GM18909 (cell line): ENCODE results near the gene RIPOR2.

Experiments
- ATAC-seq: cut with Tn5 transposase; IDR thresholded peaks from one replicate; pipeline ENCODE4 v1.9.1; 2021; ENCODE audit warnings: mild to moderate bottlenecking; ENCODE audit not compliant: unreplicated experiment, poor library complexity

RIPOR2 gene

DNA sequence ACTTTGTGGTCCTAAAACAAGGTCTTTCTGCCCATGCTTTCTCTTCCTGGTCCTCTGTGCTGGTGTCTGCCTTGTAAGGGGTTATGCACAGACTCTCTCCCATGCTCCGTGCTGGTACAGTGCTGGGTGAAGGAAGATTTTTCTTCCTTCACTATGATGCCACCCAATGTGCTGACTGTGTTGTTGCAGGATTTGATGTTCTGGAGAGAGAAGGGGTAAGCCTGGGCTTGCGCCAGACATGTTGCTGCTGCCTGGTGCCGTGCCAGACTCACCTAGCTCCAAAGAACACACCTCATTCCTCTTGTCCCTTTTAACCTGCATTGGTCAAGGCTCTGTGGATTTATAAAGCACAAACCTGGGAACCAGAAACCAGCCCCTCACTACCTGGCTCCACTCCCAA, 108.6 kb downstream of the RIPOR2 start:
- no peak for ATAC-seq

DNA sequence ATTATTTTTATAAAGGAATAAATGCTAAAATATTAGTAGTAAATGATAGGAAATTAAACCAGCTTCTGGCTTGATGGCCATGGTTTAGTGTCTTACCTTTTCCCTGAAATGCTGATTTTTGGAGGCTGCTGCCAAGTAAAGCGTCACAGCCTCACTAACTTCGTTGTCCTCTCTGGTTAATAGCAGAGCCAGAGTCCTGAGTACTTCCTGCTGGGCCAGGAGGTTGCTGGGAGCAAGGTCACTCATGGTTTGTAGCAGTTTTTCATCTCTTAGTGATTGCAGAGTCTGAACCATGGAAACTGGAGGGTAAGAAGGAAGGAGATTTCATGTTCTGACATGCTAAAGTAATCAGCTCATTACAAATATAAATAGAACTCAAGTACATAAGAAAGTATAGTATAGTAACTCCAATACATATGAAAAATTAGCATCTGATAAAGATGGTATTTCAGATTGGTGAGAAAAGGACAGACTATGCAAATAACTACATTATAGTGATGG, 110.6 kb downstream of the RIPOR2 start:
- ATAC-seq = no peak

DNA sequence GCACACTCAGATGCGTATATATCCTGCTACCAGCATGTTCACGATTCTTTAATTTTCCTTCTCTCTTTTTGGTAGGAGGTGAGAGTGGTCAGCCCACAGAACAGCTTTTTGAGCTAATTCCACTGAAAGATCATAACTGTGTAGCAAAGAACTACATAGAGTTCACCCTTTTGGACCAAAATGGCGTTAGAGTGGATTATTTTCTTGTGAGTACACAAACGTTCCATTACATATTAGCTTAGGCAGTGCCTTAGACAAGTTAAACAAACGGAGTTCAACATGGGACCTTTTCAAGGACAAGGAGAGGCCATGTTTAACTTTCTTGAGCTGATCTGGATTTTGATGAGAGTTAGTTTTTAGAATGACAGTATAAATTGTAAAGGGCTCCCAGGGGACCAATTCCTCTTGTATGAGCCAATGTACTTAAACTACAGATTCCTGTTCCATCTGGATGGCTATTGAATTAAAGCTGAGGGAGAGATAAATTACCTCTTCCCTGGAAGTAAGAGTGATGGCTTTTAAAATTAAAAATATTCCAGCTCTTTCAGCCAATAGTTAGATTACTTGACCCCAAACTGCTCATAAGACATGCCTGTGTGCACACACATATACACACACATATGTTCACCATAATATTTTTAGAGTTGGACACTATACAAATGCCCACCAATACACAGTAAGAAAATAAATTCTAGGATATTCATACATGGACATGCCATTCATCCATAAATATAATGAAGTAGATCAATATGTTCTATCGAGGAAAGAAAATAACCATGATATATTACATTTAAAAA, 111.4 kb downstream of the RIPOR2 start:
- no peak for ATAC-seq

DNA sequence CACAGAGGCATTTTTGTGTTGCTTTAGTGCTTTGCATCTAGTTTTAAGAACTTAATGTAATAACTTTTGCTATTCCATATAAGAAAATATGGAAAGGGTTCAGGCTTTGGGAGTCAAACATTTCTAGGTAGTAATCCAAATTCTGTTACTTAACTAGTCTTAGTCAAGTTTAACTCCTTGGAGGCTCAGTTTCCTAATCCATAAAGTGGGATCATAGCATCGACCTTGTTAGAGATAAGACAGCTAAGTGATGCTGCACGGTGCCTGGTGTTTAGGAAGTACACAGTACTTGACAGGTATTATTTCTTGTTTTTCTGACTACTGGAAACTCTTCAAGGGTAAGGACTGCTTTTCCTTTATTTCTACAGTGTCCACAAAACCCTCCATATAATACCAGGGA, 112.6 kb downstream of the RIPOR2 start:
- no peak for ATAC-seq

DNA sequence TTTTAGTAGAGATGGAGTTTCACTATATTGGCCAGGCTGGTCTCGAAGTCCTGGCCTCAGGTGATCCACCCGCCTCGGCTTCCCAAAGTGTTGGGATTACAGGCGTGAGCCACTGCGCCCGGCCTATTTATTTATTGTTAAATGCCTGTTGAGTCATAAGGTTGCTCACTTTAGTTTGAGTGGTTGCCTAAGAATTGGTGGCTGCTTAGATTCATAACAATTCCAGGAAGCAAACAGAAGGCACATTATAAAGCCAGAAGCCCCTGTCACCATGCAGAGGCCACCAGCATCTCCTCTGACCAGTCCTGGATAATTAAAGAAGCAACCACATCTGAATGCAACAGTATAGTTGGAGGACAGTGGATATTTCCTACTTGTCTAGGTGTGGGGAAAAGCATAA, 113.1 kb downstream of the RIPOR2 start:
- ATAC-seq = no peak

DNA sequence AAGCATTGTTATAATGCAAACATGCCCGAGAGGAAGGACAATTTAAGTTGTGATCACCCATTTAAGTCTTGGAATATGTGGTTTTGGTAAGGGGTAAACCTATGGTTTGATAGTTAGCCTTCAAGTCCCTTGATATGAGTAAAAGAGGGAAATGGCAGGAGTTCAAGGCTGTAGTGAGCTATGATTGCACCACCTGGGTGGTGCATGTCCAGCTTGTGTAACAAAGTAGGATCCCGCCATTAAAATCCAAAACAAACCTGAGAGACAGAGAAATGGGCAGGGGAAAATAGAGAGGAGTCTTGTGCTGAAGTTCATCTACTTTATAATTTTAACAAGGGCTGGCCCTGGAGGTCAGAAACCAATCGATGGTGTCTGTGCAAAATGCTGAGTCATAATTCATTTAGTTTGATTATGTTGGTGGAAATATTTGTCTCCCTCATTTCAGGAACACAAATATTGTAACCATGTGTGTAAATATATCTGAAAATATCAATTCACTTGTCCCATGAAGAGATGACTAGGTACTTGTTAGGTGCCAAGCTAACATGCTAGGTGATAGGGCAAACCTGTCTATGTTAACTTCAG, 113.8 kb downstream of the RIPOR2 start:
- ATAC-seq = no peak

DNA sequence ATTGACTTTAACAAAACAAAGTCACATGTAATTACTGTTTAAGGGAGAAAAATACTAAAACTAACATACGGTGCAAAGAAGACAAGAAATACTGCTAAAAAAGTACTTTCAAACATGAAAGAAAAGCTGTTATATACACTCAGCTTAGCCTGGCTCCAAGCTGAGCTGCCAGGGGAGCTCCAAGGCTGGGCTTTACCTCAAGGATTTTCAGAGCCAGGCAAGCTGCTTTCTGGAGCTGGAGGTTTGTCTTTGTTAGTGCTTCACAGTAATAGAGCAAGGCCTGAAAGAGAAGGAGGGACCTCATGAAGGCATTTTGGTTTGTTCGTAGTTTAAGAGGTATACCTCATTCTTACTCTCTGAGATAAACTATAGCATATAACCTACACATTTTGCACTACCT, 117.4 kb downstream of the RIPOR2 start:
- ATAC-seq = no peak

DNA sequence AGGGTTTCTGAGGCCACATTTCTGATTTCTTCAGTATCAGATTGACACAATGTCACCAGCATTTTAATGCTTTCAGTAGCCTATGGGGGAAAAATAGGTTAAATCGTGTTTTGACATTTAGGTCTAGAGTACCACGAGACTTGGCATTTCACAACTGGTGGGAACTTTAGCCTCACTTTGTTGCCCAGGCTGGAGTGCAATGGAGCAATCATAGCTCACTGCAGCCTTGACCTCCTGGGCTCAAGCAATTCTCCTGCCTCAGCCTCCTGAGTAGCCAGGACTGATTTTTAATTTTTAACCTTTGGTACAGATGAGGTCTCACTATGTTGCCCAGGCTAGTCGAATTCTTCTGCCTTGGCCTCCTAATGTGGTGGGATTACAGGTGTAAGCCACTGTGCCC, 126.0 kb downstream of the RIPOR2 start:
- no peak for ATAC-seq

DNA sequence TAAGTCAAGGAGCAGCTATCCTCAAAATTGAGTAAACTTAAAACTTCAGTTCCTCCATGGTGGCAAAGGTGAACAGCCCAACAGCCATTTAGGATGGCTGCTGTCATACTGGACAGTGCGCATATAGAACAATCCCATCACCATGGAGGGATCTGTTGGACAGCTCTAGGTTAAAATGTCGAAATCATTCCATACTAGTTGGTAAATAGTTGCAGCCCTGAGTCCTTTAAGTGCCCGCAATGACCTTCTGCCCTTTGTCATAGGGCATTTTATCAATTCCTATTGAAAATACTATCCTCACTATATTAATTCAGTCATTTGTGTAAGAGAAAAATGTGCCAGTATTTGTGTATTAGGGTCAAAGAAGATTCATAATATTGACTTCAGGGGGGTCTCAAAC, 128.2 kb downstream of the RIPOR2 start:
- no peak for ATAC-seq

DNA sequence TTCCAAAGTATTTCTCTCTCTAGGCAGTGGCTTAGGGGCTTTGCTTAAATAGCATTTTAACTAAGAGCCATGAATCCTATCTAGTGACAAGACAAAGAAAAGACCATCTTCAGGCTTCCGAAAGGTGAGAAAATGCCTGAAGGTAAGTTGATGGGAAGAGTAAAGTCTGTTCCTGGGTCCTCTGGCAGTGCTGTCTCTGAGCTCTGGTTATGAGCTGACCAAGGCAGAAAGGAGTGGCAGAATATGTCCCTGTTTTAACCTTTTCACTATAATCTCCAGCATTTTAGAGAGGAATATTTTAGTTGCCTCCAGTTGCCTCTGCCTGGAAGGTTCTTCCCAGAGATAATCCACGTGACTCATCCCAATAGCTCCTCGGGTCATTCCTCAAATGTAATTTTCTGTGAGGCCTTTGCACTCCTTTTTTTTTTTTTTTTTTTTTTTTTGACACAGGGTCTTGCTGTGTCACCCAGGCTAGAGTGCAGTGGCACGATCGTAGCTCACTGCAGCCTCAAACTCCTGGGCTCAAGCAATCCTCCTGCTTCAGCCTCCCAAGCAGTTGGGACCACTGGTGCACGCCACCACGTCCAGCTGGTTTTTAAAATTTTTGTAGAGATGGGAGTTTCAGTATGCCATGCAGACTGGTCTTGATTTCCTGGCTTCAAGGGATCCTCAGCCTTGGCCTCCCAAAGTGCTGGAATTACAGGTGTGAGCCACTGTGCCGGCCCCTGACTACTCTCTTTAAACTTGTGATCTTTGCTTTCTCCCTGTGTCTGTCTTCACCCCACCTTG, 133.3 kb downstream of the RIPOR2 start:
- no peak for ATAC-seq

DNA sequence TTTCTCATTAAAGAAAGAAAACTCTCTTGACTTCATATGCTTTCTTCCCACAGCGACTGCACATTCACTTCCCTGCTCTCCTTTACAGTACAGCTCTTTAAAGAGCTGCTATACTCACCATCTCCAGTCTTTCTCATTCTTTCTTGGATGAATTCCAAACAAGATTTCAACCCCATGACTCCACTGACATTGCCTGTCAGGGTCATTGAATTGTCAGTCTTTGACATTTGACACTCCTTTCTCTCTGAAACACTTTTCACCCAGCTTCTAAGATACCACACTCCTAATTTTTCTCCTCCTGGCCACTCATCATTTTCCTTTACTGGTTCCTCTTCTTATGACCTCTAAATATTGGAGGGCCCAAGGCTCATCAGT, 136.2 kb downstream of the RIPOR2 start:
- no peak for ATAC-seq

DNA sequence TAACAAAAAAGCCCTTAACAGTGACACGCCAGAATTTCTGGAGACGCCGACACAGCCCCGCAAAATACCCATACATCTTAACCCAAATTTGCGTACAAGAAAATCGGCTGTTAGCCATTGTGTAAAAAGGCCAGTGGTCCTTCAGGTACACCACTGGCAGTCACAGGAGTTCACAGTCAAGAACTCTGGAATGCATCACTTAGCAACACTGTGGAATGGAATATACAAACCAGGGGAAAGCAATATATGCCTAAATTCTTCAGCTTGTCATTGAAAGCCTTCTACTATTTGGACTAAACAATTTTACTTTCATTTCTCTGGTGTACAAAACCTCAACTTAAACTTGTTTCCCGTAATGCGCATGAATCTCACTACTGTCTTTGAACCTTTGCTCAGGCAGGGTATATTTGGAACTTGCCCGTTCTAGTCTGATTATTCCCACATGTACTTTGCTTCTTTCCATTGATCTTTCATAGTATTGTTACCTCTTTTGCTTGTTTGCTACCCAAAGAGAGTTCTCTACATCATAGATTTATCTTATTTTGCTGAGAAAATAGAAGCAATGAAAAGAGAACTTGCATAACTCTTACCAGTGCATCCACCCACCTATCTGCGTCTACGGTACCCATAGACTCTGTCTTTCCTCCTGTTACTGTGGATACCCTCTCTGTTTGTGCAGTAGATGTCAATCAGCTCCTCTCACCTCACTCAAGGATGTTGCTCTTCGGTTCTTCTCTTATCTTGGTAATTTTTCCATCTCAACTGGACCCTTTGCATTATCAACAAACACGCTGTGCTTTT, 136.8 kb downstream of the RIPOR2 start, which contains the start of gene ARMH2:
Gene ARMH2 (minus strand): TSS at position 178 of the 801 bp plus-strand sequence. CDS start 60 bp downstream, at position 118.
- ATAC-seq = no peak

DNA sequence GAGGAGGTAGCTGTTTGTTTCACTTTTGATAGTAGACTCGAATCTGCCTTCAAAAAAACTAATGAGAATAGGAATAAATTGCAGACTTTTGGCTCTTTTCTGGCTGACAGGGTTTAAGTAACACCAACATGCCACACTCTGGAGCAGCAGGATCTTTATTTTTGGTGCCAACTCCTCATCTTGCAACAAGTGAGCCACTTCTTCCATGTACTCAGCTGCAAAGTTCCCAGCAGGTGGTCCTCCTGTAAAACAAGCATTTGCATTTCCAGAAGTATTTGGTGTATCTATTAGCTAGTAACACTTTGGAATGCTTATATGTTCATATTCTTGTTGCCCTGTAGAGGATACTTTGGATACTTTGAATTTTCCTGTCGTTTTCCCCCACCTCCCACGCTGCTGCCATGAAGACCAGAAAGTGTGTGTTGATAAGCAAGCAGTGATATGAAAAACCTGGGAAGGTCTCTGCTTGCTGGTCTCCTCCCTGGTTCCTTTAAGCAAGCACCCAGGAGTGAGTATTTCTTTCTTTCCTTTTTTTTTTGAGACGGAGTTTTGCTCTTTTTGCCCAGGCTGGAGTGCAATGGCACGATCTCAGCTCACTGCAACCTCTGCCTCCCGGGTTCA, 138.1 kb downstream of the RIPOR2 start:
- ATAC-seq = no peak

DNA sequence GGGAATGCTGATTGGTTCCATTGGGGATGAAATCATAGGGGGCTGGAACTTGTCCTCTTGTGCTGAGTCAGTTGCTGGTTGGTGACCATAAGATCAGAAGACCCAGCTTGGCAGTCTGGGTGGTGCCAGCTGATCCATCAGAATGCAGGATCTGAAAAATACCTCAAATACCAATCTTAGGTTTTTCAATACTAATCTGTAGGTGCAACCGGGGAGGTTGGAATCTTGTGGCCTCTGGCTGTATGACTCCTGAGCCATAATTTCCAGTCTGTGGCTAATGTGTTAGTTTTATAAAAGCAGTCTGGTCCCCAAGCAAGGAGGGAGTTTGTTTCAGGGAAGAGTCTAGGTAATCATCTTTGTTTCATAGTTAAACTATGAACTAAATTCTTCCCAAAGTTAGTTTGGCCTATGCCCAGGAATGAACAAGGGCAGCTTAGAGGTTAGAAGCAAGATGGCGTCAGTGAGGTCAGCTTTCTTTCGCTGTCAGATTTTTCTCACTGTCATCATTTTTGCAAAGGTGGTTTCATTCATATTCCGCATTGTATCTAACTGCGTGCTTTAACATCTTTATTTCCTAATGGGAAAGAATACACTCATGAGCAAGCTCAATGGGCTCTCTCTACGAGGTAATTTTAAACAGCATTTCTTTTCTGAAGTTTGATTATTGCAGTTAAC, 139.0 kb downstream of the RIPOR2 start:
- ATAC-seq = no peak

DNA sequence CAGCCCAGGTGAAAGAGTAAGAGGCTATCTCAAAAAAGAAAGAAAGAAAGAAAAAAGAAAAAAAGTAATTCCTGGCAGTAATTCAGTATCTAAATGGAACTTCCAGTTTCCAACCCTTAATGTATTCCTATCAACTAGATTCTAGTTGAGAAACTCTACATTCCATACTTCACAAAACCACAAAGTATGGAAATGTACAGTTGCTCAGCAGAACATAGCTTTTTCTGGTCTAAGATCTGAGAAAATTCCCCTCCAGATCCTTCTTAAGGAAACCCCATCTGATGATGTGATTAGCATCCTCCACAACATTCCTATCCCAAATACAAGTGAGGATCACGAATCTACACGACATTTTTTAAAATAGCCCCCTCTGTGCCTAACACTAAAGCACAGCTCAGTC, 140.7 kb downstream of the RIPOR2 start:
- ATAC-seq = no peak

DNA sequence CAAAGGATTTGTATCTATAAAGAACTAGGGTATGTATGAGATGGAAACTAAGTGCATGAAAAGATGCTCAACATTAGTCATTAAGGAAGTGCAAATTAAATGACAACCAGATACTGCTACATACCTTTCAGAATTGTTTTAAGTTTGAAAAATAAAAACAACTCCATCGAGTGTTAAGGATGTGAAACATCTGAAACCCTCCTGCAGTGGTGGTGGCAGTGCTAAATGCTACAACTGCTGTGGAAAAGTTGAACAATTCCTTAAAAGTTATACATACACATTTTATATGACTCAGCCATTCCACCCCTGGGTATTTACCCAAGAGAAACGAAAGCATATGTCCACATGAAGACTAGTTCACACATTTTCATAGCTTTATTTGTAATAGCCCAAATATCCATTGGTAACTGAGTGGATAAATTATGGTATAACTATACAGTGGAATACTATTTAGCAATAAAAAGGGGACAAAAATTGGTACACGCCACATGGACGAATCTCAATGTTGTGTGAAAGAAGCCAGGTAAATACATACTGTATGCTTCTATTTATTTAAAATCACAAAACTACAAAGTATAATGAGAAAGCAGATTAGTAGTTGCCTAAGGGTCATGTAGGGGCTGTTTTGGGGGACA, 147.6 kb downstream of the RIPOR2 start:
- no peak for ATAC-seq

DNA sequence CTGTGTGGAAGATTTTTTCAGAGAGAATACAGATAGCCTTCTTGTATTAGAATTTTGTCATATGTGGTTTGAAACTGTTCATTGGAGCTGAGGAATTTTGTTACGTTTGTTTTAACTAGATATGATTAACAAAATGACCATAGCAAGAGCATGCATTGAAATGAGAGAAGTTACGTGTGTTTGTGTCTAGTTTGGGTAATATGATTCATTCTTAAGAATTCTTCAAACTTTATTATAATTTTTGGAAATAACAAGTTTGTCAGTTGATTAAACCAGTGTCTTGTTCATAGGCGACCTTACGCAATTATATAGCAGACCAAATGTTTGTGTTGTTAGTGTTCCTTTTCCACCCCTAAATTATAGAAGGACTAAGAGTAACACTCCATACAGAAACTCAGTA, 155.6 kb downstream of the RIPOR2 start:
- ATAC-seq = no peak

DNA sequence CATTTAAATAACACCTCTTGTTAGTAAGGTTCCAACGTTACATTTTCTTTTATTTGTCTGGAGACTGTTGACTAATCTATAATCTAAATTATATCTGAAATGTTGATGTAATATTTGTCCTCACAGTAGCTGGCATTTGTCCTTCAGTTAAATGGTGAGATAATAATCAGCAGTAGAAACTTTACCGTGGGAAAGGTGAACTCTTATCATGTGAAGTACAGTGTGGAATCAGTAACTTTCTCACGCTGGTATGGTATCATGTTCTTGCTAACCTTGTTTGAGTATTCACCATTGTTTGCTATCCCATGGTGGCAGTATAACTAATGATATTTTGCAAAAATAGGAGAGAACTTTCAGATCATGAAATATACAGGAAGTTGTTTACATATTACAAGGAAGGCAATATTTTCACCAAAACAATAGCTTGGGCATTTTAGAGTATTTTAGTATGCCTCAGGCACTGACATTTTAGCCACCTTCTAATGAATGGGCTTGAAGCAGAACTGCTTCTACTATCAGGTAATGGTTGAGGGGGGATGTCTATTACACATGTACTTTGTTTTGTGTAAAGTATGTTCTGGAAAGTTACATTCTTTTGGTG, 156.2 kb downstream of the RIPOR2 start:
- ATAC-seq = peak; percentile 19

DNA sequence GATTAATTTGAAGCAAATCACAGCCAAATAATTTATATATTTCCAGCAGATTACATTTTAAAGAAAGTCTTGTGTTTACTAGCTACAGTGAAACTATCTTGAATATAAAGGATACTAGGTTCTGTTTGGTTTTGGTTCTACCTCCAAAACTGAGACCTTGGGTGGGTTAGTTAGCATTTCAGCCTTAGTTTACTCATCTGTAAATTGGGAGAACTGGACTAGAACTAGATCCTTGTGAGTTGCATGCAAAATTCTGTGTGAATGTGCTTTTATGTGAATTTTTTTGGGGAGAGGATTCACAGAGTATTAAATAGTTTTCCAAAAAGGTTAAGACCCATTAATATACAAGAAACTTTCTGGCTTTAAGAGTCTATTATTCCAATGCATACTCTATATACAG, 156.9 kb downstream of the RIPOR2 start:
- no peak for ATAC-seq
